ENCODE results near the gene CROT. TPM values are rescaled to one million over a fixed set of nuclear protein-coding genes. Genes with fewer than 3 reads are reported as not detected.

The CROT gene
- polyA plus RNA-seq, 2 of the 4 experiments (the other 2 are of a cell fraction), result 12.3 to 18.2 TPM

- ChIA-PET CTCF (interaction anchor here (1.5 to 9.6 kb wide), 3 partner anchors 11 to 100 kb away, joined by 3 to 195 read pairs (median 8); no protein-coding TSS in a partner anchor), POLR2A (interaction anchor here (1.4 to 1.6 kb wide), 2 partner anchors 29 to 98 kb away, joined by 4 to 8 read pairs; partner anchors contain the start of gene CROT)
- TF ChIP-seq CTCF (IDR thresholded peaks at IDR 0.05), result no peak
- TF ChIP-seq KDM1A (IDR thresholded peaks at IDR 0.05; ENCODE audit: low read depth), result no peak
- no peak for TF ChIP-seq POLR2A (IDR thresholded peaks at IDR 0.05; ENCODE audit: low read length)
- TF ChIP-seq TP53 (CRISPR knock-in tag; IDR thresholded peaks at IDR 0.05), result no peak
- TF ChIP-seq RAD21 (conservative IDR thresholded peaks at IDR 0.05 in 1 of 2, IDR thresholded peaks at IDR 0.05 in 1 of 2), result no peak
- no peak for TF ChIP-seq POLR2AphosphoS2 (conservative IDR thresholded peaks at IDR 0.05; ENCODE audit: low read length)
- TF ChIP-seq, protein P1, sequence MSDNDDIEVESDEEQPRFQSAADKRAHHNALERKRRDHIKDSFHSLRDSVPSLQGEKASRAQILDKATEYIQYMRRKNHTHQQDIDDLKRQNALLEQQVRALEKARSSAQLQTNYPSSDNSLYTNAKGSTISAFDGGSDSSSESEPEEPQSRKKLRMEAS (IDR thresholded peaks at IDR 0.05), result no peak
- TF ChIP-seq KDM5A (IDR thresholded peaks at IDR 0.05), result no peak
- no peak for TF ChIP-seq HEYL (CRISPR knock-in tag; IDR thresholded peaks at IDR 0.05)
- no peak for TF ChIP-seq RFX5 (IDR thresholded peaks at IDR 0.05)
- TF ChIP-seq CHD4 (IDR thresholded peaks at IDR 0.05; ENCODE audit: borderline replicate concordance), result no peak
- TF ChIP-seq MYC (IDR thresholded peaks at IDR 0.05; ENCODE audit: borderline replicate concordance, low read length), result no peak
- no peak for TF ChIP-seq GATA3 (IDR thresholded peaks at IDR 0.05; ENCODE audit: borderline replicate concordance)
- no peak for TF ChIP-seq ZFP36 (IDR thresholded peaks at IDR 0.05; ENCODE audit: borderline replicate concordance, partially characterized antibody)
- no peak for TF ChIP-seq PBX3 (IDR thresholded peaks at IDR 0.05)
- TF ChIP-seq CBX2 (IDR thresholded peaks at IDR 0.05; ENCODE audit: borderline replicate concordance, low read depth), result no peak
- TF ChIP-seq REST (IDR thresholded peaks at IDR 0.05), result no peak
- Histone ChIP-seq H3K4me2 (peak overlapping the region; percentile 95), H3K27ac (peak overlapping the region; percentile 50 to 70; a peak in 5 of 6 replicates), H3K4me3 (no peak overlapping the region), H3K4me1 (peaks cover 37% of the 10 kb centered on the region), H3K9me3 (no peaks in the 10 kb centered on the region)
- WGBS (ENCODE audit: missing lambda C conversion rate), result 64% methylated on average over 3 of the region's 3 CpGs
- FAIRE-seq (no peak), DNase-seq (ENCODE audit: low read depth in 1 of 2, low spot score in 1 of 2) (no peak), ATAC-seq (no peak)
Measured at GRCh38 chr7:87316097-87316700, 29.3 kb upstream of the CROT start.

- DNase-seq (ENCODE audit: low read depth in 1 of 2, low spot score in 1 of 2), result peak; percentile 14 to 68
- H3K4me3 ChIP-seq, result no peak overlapping the region
- 0% methylated on average over 1 of the region's 1 CpG for WGBS (ENCODE audit: missing lambda C conversion rate)
- peak overlapping the region; percentile 70 to 76 for H3K27ac ChIP-seq
- ChIA-PET CTCF (interaction anchor here (0.9 to 9.6 kb wide), 4 partner anchors 10 to 99 kb away, joined by 3 to 195 read pairs (median 6); no protein-coding TSS in a partner anchor), POLR2A (interaction anchor here (0.9 to 1.6 kb wide), 3 partner anchors 28 to 164 kb away, joined by 3 to 8 read pairs (median 4); partner anchors contain the start of genes CROT and DMTF1)
- FAIRE-seq, result no peak
- ATAC-seq, result peak; percentile 50 to 51; a peak in 4 of 6 replicates
- TF ChIP-seq GATA3 (IDR thresholded peaks at IDR 0.05; ENCODE audit: borderline replicate concordance) (peak; percentile 40; the same call in 1 of the 2 replicates), JUNB (IDR thresholded peaks at IDR 0.05) (peak; percentile 69), CEBPB (IDR thresholded peaks at IDR 0.05) (peak; percentile 47 to 67; a peak in 1 of 4 replicates), FOSL2 (IDR thresholded peaks at IDR 0.05) (peak; percentile 69), FOSL2 (CRISPR knock-in tag; IDR thresholded peaks at IDR 0.05) (peak; percentile 80), NFE2L2 (conservative IDR thresholded peaks at IDR 0.05; ENCODE audit: low read length) (no peak), EHMT2 (IDR thresholded peaks at IDR 0.05; ENCODE audit: low read depth) (no peak)
- TF ChIP-seq, protein P1 (IDR thresholded peaks at IDR 0.05), result 0 out of 2 replicates have a peak, but pooled peaks have one; percentile 31
- no peaks in the 10 kb centered on the region for H3K9me3 ChIP-seq
- H3K4me1 ChIP-seq, result peaks cover 37% of the 10 kb centered on the region
- peak overlapping the region; percentile 95 for H3K4me2 ChIP-seq
Measured at GRCh38 chr7:87316846-87317552, 28.5 kb upstream of the CROT start.
